WTC11 (cell line): ENCODE measurements around the gene CGNL1. TPM values are rescaled to one million over a fixed set of nuclear protein-coding genes. Genes with fewer than 3 reads are reported as not detected.

ENCODE experiments used
- ATAC-seq: fragments of 200-7000 bp; cut with Tn5 transposase; 2 replicates; pipeline ENCODE4 v1.10.0; 2021; ENCODE audit warnings: mild to moderate bottlenecking, moderate library complexity
- CTCF ChIA-PET: fragments of 300-600 bp; sonication (Branson Sonifier 250); formaldehyde crosslinking; loops from one replicate; lab custom pipeline; 2021; ENCODE audit warnings: antibody characterized with exemption; lab: Charles Lee
- POLR2A ChIA-PET: fragments of 350-600 bp; sonication (Branson Sonifier 250); formaldehyde crosslinking; loops from one replicate; lab custom pipeline; 2021; ENCODE audit warnings: antibody characterized with exemption; lab: Charles Lee
- DNase-seq: peaks from one replicate; pipeline ENCODE4 v3.0.0; 2021; ENCODE audit warnings: low spot score
- H3K27ac Mint-ChIP-seq: 2 replicates; pipeline ENCODE4 v1.8.0; 2021; ENCODE audit warnings: mixed read lengths
- H3K27me3 Mint-ChIP-seq: 2 replicates; pipeline ENCODE4 v1.8.0; 2021; ENCODE audit warnings: low read depth, mild to moderate bottlenecking, moderate library complexity, mixed read lengths
- H3K36me3 Mint-ChIP-seq: 2 replicates; pipeline ENCODE4 v1.8.0; 2021; ENCODE audit warnings: mixed read lengths
- H3K4me1 Mint-ChIP-seq: 2 replicates; pipeline ENCODE4 v1.8.0; 2022; ENCODE audit warnings: mixed read lengths
- H3K4me3 Mint-ChIP-seq: 2 replicates; pipeline ENCODE4 v1.8.0; 2021; ENCODE audit warnings: mild to moderate bottlenecking, moderate library complexity, mixed read lengths
- H3K9me3 Mint-ChIP-seq: 2 replicates; pipeline ENCODE4 v1.8.0; 2021; ENCODE audit warnings: mixed read lengths
- CDX4 ChIP-seq: fragments of 250-450 bp; sonication (Bioruptor Pico); IDR thresholded peaks from 2 replicates; pipeline ENCODE4 v1.9.0; 2021; ENCODE audit warnings: moderate library complexity, mild to moderate bottlenecking, inconsistent platforms, borderline replicate concordance
- CREB1 ChIP-seq: sonication (generic); formaldehyde crosslinking; IDR thresholded peaks from 2 replicates; pipeline ENCODE4 v1.8.0; 2023; ENCODE audit warnings: mild to moderate bottlenecking, missing genetic modification reagents
- CREM ChIP-seq: sonication (generic); formaldehyde crosslinking; IDR thresholded peaks from 2 replicates; pipeline ENCODE4 v1.8.1; 2022; ENCODE audit warnings: mild to moderate bottlenecking, missing genetic modification reagents, moderate library complexity
- E2F5 ChIP-seq: sonication (generic); formaldehyde crosslinking; IDR thresholded peaks from 2 replicates; pipeline ENCODE4 v1.8.1; 2022; ENCODE audit warnings: mild to moderate bottlenecking, moderate library complexity, missing genetic modification reagents
- EMX1 ChIP-seq: fragments of 250-450 bp; sonication (Bioruptor Pico); IDR thresholded peaks from 2 replicates; pipeline ENCODE4 v1.8.0; 2021; ENCODE audit warnings: mild to moderate bottlenecking
- ESRRA ChIP-seq: sonication (generic); formaldehyde crosslinking; IDR thresholded peaks from 2 replicates; pipeline ENCODE4 v1.8.1; 2022; ENCODE audit warnings: mild to moderate bottlenecking, missing genetic modification reagents, borderline replicate concordance
- FOXP4 ChIP-seq: sonication (generic); formaldehyde crosslinking; IDR thresholded peaks from 2 replicates; pipeline ENCODE4 v1.8.0; 2022; ENCODE audit warnings: mild to moderate bottlenecking, missing genetic modification reagents
- MAX ChIP-seq: sonication (generic); formaldehyde crosslinking; IDR thresholded peaks from 2 replicates; pipeline ENCODE4 v1.8.0; 2022; ENCODE audit warnings: mild to moderate bottlenecking, missing genetic modification reagents
- MLX ChIP-seq: sonication (generic); formaldehyde crosslinking; IDR thresholded peaks from 2 replicates; pipeline ENCODE4 v1.8.1; 2023; ENCODE audit warnings: mild to moderate bottlenecking, missing genetic modification reagents, moderate library complexity
- NR2C2 ChIP-seq: sonication (generic); formaldehyde crosslinking; IDR thresholded peaks from 2 replicates; pipeline ENCODE4 v1.8.0; 2022; ENCODE audit warnings: mild to moderate bottlenecking, missing genetic modification reagents
- NR3C1 ChIP-seq: sonication (generic); formaldehyde crosslinking; conservative IDR thresholded peaks from 2 replicates; pipeline ENCODE4 v1.8.1; 2023; ENCODE audit warnings: low read depth, mild to moderate bottlenecking, missing genetic modification reagents
- OVOL2 ChIP-seq: fragments of 250-450 bp; sonication (Bioruptor Pico); IDR thresholded peaks from 2 replicates; pipeline ENCODE4 v1.9.0; 2021; ENCODE audit warnings: mild to moderate bottlenecking, borderline replicate concordance
- RELA ChIP-seq: sonication (generic); formaldehyde crosslinking; IDR thresholded peaks from 2 replicates; pipeline ENCODE4 v1.8.1; 2022; ENCODE audit warnings: missing genetic modification reagents, mild to moderate bottlenecking, borderline replicate concordance
- SMAD4 ChIP-seq: sonication (generic); formaldehyde crosslinking; IDR thresholded peaks from 2 replicates; pipeline ENCODE4 v1.8.0; 2022; ENCODE audit warnings: mild to moderate bottlenecking, missing genetic modification reagents
- SP1 ChIP-seq: sonication (generic); formaldehyde crosslinking; conservative IDR thresholded peaks from 2 replicates; pipeline ENCODE4 v1.8.1; 2022; ENCODE audit warnings: missing genetic modification reagents
- TEAD1 ChIP-seq: sonication (generic); formaldehyde crosslinking; IDR thresholded peaks from 2 replicates; pipeline ENCODE4 v1.8.0; 2022; ENCODE audit warnings: mild to moderate bottlenecking, missing genetic modification reagents
- ZNF121 ChIP-seq: sonication (generic); formaldehyde crosslinking; IDR thresholded peaks from 2 replicates; pipeline ENCODE4 v1.8.0; 2023; ENCODE audit warnings: missing genetic modification reagents
- ZNF138 ChIP-seq: sonication (generic); formaldehyde crosslinking; conservative IDR thresholded peaks from 2 replicates; pipeline ENCODE4 v1.8.1; 2022; ENCODE audit warnings: mild to moderate bottlenecking, moderate library complexity, missing genetic modification reagents
- ZNF232 ChIP-seq: sonication (generic); formaldehyde crosslinking; IDR thresholded peaks from 2 replicates; pipeline ENCODE4 v1.8.0; 2022; ENCODE audit warnings: mild to moderate bottlenecking, missing genetic modification reagents
- total RNA-seq: library from RNA; stranded (reverse); gene quantifications from 3 replicates; pipeline ENCODE4 v1.2.3, GENCODE V29; 2021
- TF ChIP-seq, protein P1 (sequence below): sonication (generic); formaldehyde crosslinking; IDR thresholded peaks from 2 replicates; pipeline ENCODE4 v1.8.0; 2022; ENCODE audit warnings: mild to moderate bottlenecking, missing genetic modification reagents
- TF ChIP-seq, protein P2 (sequence below): fragments of 250-450 bp; sonication (Bioruptor Pico); IDR thresholded peaks from 2 replicates; pipeline ENCODE4 v1.9.0; 2021; ENCODE audit warnings: mild to moderate bottlenecking
- TF ChIP-seq, protein P3 (sequence below): sonication (generic); formaldehyde crosslinking; IDR thresholded peaks from 2 replicates; pipeline ENCODE4 v1.8.1; 2022; ENCODE audit warnings: mild to moderate bottlenecking, missing genetic modification reagents, moderate library complexity, borderline replicate concordance
- TF ChIP-seq, protein P4 (sequence below): sonication (generic); formaldehyde crosslinking; IDR thresholded peaks from 2 replicates; pipeline ENCODE4 v1.8.1; 2023; ENCODE audit warnings: mild to moderate bottlenecking, missing genetic modification reagents

CGNL1 gene
- total RNA-seq, 1 experiment from 2014 or later = 57.3 TPM

- TF ChIP-seq RELA (CRISPR knock-in tag) (no peak), ESRRA (CRISPR knock-in tag) (no peak), ZNF232 (CRISPR knock-in tag) (no peak), CREB1 (no peak), EMX1 (CRISPR knock-in tag) (no peak), ZNF121 (CRISPR knock-in tag) (no peak), NR2C2 (CRISPR knock-in tag) (no peak), E2F5 (CRISPR knock-in tag) (no peak), OVOL2 (no peak)
- TF ChIP-seq, protein P1, sequence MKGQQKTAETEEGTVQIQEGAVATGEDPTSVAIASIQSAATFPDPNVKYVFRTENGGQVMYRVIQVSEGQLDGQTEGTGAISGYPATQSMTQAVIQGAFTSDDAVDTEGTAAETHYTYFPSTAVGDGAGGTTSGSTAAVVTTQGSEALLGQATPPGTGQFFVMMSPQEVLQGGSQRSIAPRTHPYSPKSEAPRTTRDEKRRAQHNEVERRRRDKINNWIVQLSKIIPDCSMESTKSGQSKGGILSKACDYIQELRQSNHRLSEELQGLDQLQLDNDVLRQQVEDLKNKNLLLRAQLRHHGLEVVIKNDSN (CRISPR knock-in tag) = no peak
- H3K4me3 Mint-ChIP-seq = no peak overlapping the region
- ChIA-PET CTCF (interaction anchor here (1.0 to 3.9 kb wide), 6 partner anchors 11 to 399 kb away, joined by 3 to 21 read pairs (median 8); no protein-coding TSS in a partner anchor), POLR2A (no interaction called here)
- ATAC-seq (no peak), DNase-seq (no peak)
- peaks cover 4% of the 10 kb centered on the region for H3K4me1 Mint-ChIP-seq
- H3K36me3 Mint-ChIP-seq = peaks cover 64% of the 10 kb centered on the region
- H3K27ac Mint-ChIP-seq = 0 out of 2 replicates have a peak overlapping the region, but pooled peaks have one; percentile 41
- no peaks in the 10 kb centered on the region for H3K9me3 Mint-ChIP-seq
- no peaks in the 10 kb centered on the region for H3K27me3 Mint-ChIP-seq
Observed at GRCh38 chr15:57545995-57546394, 169.7 kb downstream of the CGNL1 start.

GRCh38 chr15:57547243-57547755 is 171.0 kb downstream of the CGNL1 start:
- Mint-ChIP-seq H3K27me3 (no peaks in the 10 kb centered on the region), H3K4me1 (peaks cover 17% of the 10 kb centered on the region), H3K9me3 (no peaks in the 10 kb centered on the region), H3K4me3 (no peak overlapping the region), H3K27ac (no peak overlapping the region), H3K36me3 (peaks cover 75% of the 10 kb centered on the region)
- ATAC-seq (no peak), DNase-seq (no peak)
- ChIA-PET POLR2A (no interaction called here), CTCF (interaction anchor here (0.7 to 3.9 kb wide), 8 partner anchors 13 to 400 kb away, joined by 3 to 21 read pairs (median 4); no protein-coding TSS in a partner anchor)
- TF ChIP-seq ZNF138 (no peak), TEAD1 (CRISPR knock-in tag) (no peak), MAX (no peak), SP1 (CRISPR knock-in tag) (no peak), CREM (CRISPR knock-in tag) (no peak), SMAD4 (CRISPR knock-in tag) (no peak), ZNF121 (CRISPR knock-in tag) (no peak), E2F5 (CRISPR knock-in tag) (no peak), FOXP4 (CRISPR knock-in tag) (no peak), CDX4 (CRISPR knock-in tag) (no peak), EMX1 (CRISPR knock-in tag) (no peak), NR3C1 (CRISPR knock-in tag) (no peak), MLX (no peak)
- TF ChIP-seq, protein P2, sequence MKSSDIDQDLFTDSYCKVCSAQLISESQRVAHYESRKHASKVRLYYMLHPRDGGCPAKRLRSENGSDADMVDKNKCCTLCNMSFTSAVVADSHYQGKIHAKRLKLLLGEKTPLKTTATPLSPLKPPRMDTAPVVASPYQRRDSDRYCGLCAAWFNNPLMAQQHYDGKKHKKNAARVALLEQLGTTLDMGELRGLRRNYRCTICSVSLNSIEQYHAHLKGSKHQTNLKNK = no peak
- TF ChIP-seq, protein P3, sequence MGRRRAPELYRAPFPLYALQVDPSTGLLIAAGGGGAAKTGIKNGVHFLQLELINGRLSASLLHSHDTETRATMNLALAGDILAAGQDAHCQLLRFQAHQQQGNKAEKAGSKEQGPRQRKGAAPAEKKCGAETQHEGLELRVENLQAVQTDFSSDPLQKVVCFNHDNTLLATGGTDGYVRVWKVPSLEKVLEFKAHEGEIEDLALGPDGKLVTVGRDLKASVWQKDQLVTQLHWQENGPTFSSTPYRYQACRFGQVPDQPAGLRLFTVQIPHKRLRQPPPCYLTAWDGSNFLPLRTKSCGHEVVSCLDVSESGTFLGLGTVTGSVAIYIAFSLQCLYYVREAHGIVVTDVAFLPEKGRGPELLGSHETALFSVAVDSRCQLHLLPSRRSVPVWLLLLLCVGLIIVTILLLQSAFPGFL (CRISPR knock-in tag) = no peak
- TF ChIP-seq, protein P1 (CRISPR knock-in tag) = no peak
- TF ChIP-seq, protein P4, sequence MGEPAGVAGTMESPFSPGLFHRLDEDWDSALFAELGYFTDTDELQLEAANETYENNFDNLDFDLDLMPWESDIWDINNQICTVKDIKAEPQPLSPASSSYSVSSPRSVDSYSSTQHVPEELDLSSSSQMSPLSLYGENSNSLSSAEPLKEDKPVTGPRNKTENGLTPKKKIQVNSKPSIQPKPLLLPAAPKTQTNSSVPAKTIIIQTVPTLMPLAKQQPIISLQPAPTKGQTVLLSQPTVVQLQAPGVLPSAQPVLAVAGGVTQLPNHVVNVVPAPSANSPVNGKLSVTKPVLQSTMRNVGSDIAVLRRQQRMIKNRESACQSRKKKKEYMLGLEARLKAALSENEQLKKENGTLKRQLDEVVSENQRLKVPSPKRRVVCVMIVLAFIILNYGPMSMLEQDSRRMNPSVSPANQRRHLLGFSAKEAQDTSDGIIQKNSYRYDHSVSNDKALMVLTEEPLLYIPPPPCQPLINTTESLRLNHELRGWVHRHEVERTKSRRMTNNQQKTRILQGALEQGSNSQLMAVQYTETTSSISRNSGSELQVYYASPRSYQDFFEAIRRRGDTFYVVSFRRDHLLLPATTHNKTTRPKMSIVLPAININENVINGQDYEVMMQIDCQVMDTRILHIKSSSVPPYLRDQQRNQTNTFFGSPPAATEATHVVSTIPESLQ (CRISPR knock-in tag) = no peak
